HepG2 (cell line): Measurements from ENCODE around the gene ZMIZ1. TPM values are rescaled to one million over a fixed set of nuclear protein-coding genes. Genes with fewer than 3 reads are reported as not detected.
A peak's percentile ranks its signal among the peaks of the same experiment; 100 is the strongest.

Experiments used
- ATRX ChIP-seq: sonication (generic); formaldehyde crosslinking; IDR thresholded peaks from 2 replicates; pipeline ENCODE4 v1.4.0; 2020; ENCODE audit warnings: missing genetic modification reagents, borderline replicate concordance
- FOXM1 ChIP-seq: sonication (generic); formaldehyde crosslinking; IDR thresholded peaks from 2 replicates; pipeline ENCODE4 v1.5.0; 2020; ENCODE audit warnings: missing genetic modification reagents
- GATAD1 ChIP-seq: IDR thresholded peaks from 2 replicates; pipeline ENCODE4 v1.6.1; 2016; ENCODE audit warnings: missing genetic modification reagents, missing compliant biosample characterization
- GFI1 ChIP-seq: sonication (generic); formaldehyde crosslinking; IDR thresholded peaks from 2 replicates; pipeline ENCODE4 v1.5.0; 2020; ENCODE audit warnings: missing genetic modification reagents, mild to moderate bottlenecking, borderline replicate concordance
- KDM3A ChIP-seq: IDR thresholded peaks from 2 replicates; pipeline ENCODE4 v1.6.1; 2018; ENCODE audit warnings: low read depth, missing compliant biosample characterization
- MYC ChIP-seq: sonication (generic); formaldehyde crosslinking; IDR thresholded peaks from 2 replicates; pipeline ENCODE4 v1.9.0; 2021; ENCODE audit warnings: missing genetic modification reagents, borderline replicate concordance
- RFXANK ChIP-seq: IDR thresholded peaks from 2 replicates; pipeline ENCODE4 v1.6.1; 2016
- SMAD9 ChIP-seq: sonication (generic); formaldehyde crosslinking; IDR thresholded peaks from 2 replicates; pipeline ENCODE4 v1.5.1; 2020; ENCODE audit warnings: mild to moderate bottlenecking, missing genetic modification reagents
- SNAPC2 ChIP-seq: sonication (generic); formaldehyde crosslinking; IDR thresholded peaks from 2 replicates; pipeline ENCODE4 v1.8.1; 2022; ENCODE audit warnings: mild to moderate bottlenecking, missing genetic modification reagents
- TOPORS ChIP-seq: sonication (generic); formaldehyde crosslinking; IDR thresholded peaks from 2 replicates; pipeline ENCODE4 v1.8.0; 2023; ENCODE audit warnings: mild to moderate bottlenecking, missing genetic modification reagents
- ZEB1 ChIP-seq: IDR thresholded peaks from 2 replicates; pipeline ENCODE4 v1.6.1; 2012; ENCODE audit warnings: mild to moderate bottlenecking, low read depth, inconsistent platforms; ENCODE audit not compliant: insufficient replicate concordance
- ZFP1 ChIP-seq: IDR thresholded peaks from 2 replicates; pipeline ENCODE4 v1.6.1; 2016
- ZNF768 ChIP-seq: sonication (generic); formaldehyde crosslinking; IDR thresholded peaks from 2 replicates; pipeline ENCODE4 v1.4.0; 2020; ENCODE audit warnings: missing genetic modification reagents
- polyA plus RNA-seq, 8 experiments: library from polyadenylated mRNA; depleted of rRNA in 3 of 8; stranded (reverse) in 7 of 8; unstranded in 1 of 8; fragments of >200 nt; fragmentation: Illumina TruSeq in 4 of 8; extraction: Trizol in 4 of 8; gene quantifications; 2 replicates each; pipeline versions ENCODE4 v1.2.1 to v1.2.3, GENCODE V29; 2011 to 2016; ENCODE audit warnings: low read depth in 4 of 8, missing spikeins in 1 of 8, mixed read lengths in 1 of 8; ENCODE audit not compliant: insufficient read depth in 1 of 8
- total RNA-seq, 5 experiments: library from RNA; depleted of rRNA; stranded (reverse); fragments of >200 nt; fragmentation: Illumina TruSeq; extraction: Trizol; gene quantifications; 2 replicates each; pipeline ENCODE4 v1.2.3, GENCODE V29; 2016; ENCODE audit warnings: low read depth in 1 of 5
- TF ChIP-seq, protein P1 (sequence below): sonication (generic); formaldehyde crosslinking; IDR thresholded peaks from 2 replicates; pipeline ENCODE4 v1.5.1; 2020; ENCODE audit warnings: missing genetic modification reagents, mild to moderate bottlenecking, borderline replicate concordance
- TF ChIP-seq, protein P2 (sequence below): sonication (generic); formaldehyde crosslinking; IDR thresholded peaks from 2 replicates; pipeline ENCODE4 v1.4.0; 2020; ENCODE audit warnings: missing genetic modification reagents
- TF ChIP-seq, protein P3 (sequence below): IDR thresholded peaks from 2 replicates; pipeline ENCODE4 v1.6.1; 2018; ENCODE audit warnings: missing genetic modification reagents
- TF ChIP-seq, protein P4 (sequence below): sonication (generic); formaldehyde crosslinking; IDR thresholded peaks from 2 replicates; pipeline ENCODE4 v1.4.0; 2020; ENCODE audit warnings: mild to moderate bottlenecking, missing genetic modification reagents, borderline replicate concordance

Gene ZMIZ1
- total and polyA plus RNA-seq, 2 of the 13 experiments (the other 11 are each of a cell fraction or from before 2014, with no cell fraction given) = 5.3 to 10.2 TPM

DNA sequence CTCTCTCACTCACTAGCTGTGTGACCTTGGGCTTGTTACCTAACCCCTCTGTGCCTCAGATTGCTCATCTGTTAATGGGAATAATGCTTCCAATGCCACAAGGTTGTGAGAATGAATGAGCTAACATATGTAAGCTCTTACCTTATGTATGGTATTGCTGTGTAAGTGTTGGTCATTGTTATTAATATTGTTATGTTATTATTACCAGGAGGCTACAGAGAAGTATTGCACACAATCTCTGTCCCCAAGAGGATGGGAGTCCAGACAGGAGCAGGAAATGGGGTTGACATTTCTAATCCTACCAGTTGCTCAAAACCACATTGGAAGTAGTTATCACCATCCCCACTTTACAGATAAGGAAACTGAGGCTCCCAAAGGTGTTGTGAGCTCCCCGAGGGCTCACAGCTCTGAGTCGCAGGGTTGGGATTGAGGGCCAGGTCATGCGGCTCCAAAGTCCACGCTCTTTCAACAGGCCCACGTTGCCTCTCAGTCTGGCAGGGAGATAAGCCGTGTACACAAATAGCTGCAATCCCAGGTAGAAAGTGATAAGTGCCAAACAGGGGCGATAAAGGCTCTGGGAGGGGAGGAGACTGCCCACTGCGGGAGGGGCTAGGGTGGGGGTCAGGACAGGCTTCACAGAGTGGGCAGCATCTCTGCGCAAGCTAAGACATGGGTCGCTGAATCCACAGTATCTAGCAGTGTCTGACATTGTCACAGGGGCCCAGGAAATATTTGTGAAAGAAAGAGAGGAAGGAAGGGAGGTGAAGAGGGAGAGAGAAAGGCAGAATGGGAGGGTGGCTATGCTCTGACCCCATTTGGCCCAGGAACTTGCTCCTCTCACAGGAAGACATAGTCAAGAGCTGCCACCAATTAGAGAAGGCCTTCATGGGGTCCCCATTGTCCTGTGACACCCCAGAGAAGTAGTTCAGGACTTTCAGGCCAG is 9.6 kb upstream of the ZMIZ1 start (continued):
- TF ChIP-seq ZEB1 = no peak
- TF ChIP-seq GFI1 (CRISPR knock-in tag) = peak; percentile 91
- TF ChIP-seq TOPORS (CRISPR knock-in tag) = 0 out of 2 replicates have a peak, but pooled peaks have one; percentile 63
- no peak for TF ChIP-seq ATRX (CRISPR knock-in tag)
- no peak for TF ChIP-seq SMAD9
- peak; percentile 84; the same call in 1 of the 2 replicates for TF ChIP-seq MYC (CRISPR knock-in tag)
- no peak for TF ChIP-seq FOXM1
- TF ChIP-seq, protein P1, sequence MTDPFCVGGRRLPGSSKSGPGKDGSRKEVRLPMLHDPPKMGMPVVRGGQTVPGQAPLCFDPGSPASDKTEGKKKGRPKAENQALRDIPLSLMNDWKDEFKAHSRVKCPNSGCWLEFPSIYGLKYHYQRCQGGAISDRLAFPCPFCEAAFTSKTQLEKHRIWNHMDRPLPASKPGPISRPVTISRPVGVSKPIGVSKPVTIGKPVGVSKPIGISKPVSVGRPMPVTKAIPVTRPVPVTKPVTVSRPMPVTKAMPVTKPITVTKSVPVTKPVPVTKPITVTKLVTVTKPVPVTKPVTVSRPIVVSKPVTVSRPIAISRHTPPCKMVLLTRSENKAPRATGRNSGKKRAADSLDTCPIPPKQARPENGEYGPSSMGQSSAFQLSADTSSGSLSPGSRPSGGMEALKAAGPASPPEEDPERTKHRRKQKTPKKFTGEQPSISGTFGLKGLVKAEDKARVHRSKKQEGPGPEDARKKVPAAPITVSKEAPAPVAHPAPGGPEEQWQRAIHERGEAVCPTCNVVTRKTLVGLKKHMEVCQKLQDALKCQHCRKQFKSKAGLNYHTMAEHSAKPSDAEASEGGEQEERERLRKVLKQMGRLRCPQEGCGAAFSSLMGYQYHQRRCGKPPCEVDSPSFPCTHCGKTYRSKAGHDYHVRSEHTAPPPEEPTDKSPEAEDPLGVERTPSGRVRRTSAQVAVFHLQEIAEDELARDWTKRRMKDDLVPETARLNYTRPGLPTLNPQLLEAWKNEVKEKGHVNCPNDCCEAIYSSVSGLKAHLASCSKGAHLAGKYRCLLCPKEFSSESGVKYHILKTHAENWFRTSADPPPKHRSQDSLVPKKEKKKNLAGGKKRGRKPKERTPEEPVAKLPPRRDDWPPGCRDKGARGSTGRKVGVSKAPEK (CRISPR knock-in tag) = no peak
- TF ChIP-seq RFXANK (CRISPR knock-in tag) = no peak
- TF ChIP-seq, protein P2, sequence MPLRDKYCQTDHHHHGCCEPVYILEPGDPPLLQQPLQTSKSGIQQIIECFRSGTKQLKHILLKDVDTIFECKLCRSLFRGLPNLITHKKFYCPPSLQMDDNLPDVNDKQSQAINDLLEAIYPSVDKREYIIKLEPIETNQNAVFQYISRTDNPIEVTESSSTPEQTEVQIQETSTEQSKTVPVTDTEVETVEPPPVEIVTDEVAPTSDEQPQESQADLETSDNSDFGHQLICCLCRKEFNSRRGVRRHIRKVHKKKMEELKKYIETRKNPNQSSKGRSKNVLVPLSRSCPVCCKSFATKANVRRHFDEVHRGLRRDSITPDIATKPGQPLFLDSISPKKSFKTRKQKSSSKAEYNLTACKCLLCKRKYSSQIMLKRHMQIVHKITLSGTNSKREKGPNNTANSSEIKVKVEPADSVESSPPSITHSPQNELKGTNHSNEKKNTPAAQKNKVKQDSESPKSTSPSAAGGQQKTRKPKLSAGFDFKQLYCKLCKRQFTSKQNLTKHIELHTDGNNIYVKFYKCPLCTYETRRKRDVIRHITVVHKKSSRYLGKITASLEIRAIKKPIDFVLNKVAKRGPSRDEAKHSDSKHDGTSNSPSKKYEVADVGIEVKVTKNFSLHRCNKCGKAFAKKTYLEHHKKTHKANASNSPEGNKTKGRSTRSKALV (CRISPR knock-in tag) = 0 out of 2 replicates have a peak, but pooled peaks have one; percentile 31
- 0 out of 2 replicates have a peak, but pooled peaks have one; percentile 33 for TF ChIP-seq SNAPC2 (CRISPR knock-in tag)
- TF ChIP-seq KDM3A (CRISPR knock-in tag) = 0 out of 2 replicates have a peak, but pooled peaks have one; percentile 84
- TF ChIP-seq, protein P3, sequence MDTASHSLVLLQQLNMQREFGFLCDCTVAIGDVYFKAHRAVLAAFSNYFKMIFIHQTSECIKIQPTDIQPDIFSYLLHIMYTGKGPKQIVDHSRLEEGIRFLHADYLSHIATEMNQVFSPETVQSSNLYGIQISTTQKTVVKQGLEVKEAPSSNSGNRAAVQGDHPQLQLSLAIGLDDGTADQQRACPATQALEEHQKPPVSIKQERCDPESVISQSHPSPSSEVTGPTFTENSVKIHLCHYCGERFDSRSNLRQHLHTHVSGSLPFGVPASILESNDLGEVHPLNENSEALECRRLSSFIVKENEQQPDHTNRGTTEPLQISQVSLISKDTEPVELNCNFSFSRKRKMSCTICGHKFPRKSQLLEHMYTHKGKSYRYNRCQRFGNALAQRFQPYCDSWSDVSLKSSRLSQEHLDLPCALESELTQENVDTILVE (CRISPR knock-in tag) = peak; percentile 64; the same call in 1 of the 2 replicates
- TF ChIP-seq, protein P4, sequence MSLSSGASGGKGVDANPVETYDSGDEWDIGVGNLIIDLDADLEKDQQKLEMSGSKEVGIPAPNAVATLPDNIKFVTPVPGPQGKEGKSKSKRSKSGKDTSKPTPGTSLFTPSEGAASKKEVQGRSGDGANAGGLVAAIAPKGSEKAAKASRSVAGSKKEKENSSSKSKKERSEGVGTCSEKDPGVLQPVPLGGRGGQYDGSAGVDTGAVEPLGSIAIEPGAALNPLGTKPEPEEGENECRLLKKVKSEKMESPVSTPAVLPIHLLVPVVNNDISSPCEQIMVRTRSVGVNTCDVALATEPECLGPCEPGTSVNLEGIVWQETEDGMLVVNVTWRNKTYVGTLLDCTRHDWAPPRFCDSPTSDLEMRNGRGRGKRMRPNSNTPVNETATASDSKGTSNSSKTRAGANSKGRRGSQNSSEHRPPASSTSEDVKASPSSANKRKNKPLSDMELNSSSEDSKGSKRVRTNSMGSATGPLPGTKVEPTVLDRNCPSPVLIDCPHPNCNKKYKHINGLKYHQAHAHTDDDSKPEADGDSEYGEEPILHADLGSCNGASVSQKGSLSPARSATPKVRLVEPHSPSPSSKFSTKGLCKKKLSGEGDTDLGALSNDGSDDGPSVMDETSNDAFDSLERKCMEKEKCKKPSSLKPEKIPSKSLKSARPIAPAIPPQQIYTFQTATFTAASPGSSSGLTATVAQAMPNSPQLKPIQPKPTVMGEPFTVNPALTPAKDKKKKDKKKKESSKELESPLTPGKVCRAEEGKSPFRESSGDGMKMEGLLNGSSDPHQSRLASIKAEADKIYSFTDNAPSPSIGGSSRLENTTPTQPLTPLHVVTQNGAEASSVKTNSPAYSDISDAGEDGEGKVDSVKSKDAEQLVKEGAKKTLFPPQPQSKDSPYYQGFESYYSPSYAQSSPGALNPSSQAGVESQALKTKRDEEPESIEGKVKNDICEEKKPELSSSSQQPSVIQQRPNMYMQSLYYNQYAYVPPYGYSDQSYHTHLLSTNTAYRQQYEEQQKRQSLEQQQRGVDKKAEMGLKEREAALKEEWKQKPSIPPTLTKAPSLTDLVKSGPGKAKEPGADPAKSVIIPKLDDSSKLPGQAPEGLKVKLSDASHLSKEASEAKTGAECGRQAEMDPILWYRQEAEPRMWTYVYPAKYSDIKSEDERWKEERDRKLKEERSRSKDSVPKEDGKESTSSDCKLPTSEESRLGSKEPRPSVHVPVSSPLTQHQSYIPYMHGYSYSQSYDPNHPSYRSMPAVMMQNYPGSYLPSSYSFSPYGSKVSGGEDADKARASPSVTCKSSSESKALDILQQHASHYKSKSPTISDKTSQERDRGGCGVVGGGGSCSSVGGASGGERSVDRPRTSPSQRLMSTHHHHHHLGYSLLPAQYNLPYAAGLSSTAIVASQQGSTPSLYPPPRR (CRISPR knock-in tag) = peak; percentile 99
- TF ChIP-seq ZNF768 (CRISPR knock-in tag) = peak; percentile 58
- peak; percentile 67 for TF ChIP-seq GATAD1
- peak; percentile 77; the same call in 1 of the 2 replicates for TF ChIP-seq ZFP1 (CRISPR knock-in tag)
